HEK293 (cell line): ENCODE measurements around the gene S100PBP.

ENCODE experiments used
- CTCF ChIA-PET: fragments of 350-600 bp; formaldehyde crosslinking; extraction: SDS; loops from one replicate; lab custom pipeline; 2021; ENCODE audit warnings: antibody characterized with exemption; lab: Yijun Ruan, JAX
- POLR2A ChIA-PET: fragments of 300-600 bp; formaldehyde crosslinking; extraction: SDS; loops from one replicate; lab custom pipeline; 2020; ENCODE audit warnings: antibody characterized with exemption, inconsistent platforms; lab: Yijun Ruan, JAX
- H3K27ac ChIP-seq: fragments of 200-500 bp; sonication (Bioruptor generic); 2 replicates; pipeline ENCODE4 v1.5.1; 2014; ENCODE audit warnings: low read depth, low read length, control low read depth, inconsistent platforms; ENCODE audit errors: extremely low read depth
- H3K36me3 ChIP-seq, 2 experiments: fragments of 200-500 bp in 1 of 2; sonication (Bioruptor generic) in 1 of 2; 1 replicate in 1 of 2; 2 replicates in 1 of 2; pipeline ENCODE4 v1.5.1; 2014 to 2017; ENCODE audit warnings: inconsistent platforms in 2 of 2, low read length in 2 of 2; ENCODE audit not compliant: control insufficient read depth in 2 of 2, insufficient read depth in 1 of 2
- H3K4me1 ChIP-seq: fragments of 200-500 bp; sonication (Bioruptor generic); 2 replicates; pipeline ENCODE4 v1.5.1; 2014; ENCODE audit warnings: mild to moderate bottlenecking, low read length, inconsistent platforms; ENCODE audit not compliant: control insufficient read depth, insufficient read depth
- H3K4me3 ChIP-seq: 2 replicates; pipeline ENCODE4 v1.5.1; 2011; ENCODE audit warnings: low read depth, mild to moderate bottlenecking, control low read depth, low read length, moderate library complexity
- H3K9me3 ChIP-seq: fragments of 200-500 bp; sonication (Bioruptor generic); 2 replicates; pipeline ENCODE4 v1.5.1; 2014; ENCODE audit warnings: low read depth, low read length, inconsistent platforms; ENCODE audit not compliant: control insufficient read depth, insufficient read depth
- IKZF3 ChIP-seq: fragments of 450-650 bp; IDR thresholded peaks from 2 replicates; pipeline ENCODE4 v1.5.0; 2018; ENCODE audit warnings: missing biosample characterization, mild to moderate bottlenecking, missing genetic modification characterization, moderate library complexity
- KLF1 ChIP-seq: fragments of 450-650 bp; formaldehyde crosslinking; IDR thresholded peaks from 2 replicates; pipeline ENCODE4 v1.5.1; 2016; ENCODE audit warnings: missing biosample characterization, missing genetic modification characterization
- REPIN1 ChIP-seq: fragments of 450-650 bp; formaldehyde crosslinking; IDR thresholded peaks from 2 replicates; pipeline ENCODE4 v1.5.1; 2017; ENCODE audit warnings: missing biosample characterization, missing genetic modification characterization, low read depth
- ZBTB21 ChIP-seq: fragments of 450-650 bp; formaldehyde crosslinking; IDR thresholded peaks from 2 replicates; pipeline ENCODE4 v1.5.1; 2017; ENCODE audit warnings: missing biosample characterization, missing genetic modification characterization
- ZFP3 ChIP-seq: fragments of 450-650 bp; formaldehyde crosslinking; IDR thresholded peaks from 2 replicates; pipeline ENCODE4 v1.5.1; 2016; ENCODE audit warnings: low read depth, missing biosample characterization, missing genetic modification characterization
- ZNF174 ChIP-seq: fragments of 450-650 bp; formaldehyde crosslinking; IDR thresholded peaks from 2 replicates; pipeline ENCODE4 v1.5.0; 2017; ENCODE audit warnings: missing biosample characterization, mild to moderate bottlenecking, missing genetic modification characterization
- ZNF202 ChIP-seq: fragments of 450-650 bp; formaldehyde crosslinking; IDR thresholded peaks from 2 replicates; pipeline ENCODE4 v1.5.1; 2016; ENCODE audit warnings: missing biosample characterization, missing genetic modification characterization, borderline replicate concordance
- ZNF24 ChIP-seq: fragments of 450-650 bp; formaldehyde crosslinking; IDR thresholded peaks from 2 replicates; pipeline ENCODE4 v1.5.1; 2016; ENCODE audit warnings: missing biosample characterization, missing genetic modification characterization
- ZNF350 ChIP-seq: fragments of 450-650 bp; formaldehyde crosslinking; IDR thresholded peaks from 2 replicates; pipeline ENCODE4 v1.5.0; 2017; ENCODE audit warnings: missing biosample characterization, mild to moderate bottlenecking, missing genetic modification characterization
- ZNF37A ChIP-seq: fragments of 450-650 bp; IDR thresholded peaks from 2 replicates; pipeline ENCODE4 v1.5.1; 2018; ENCODE audit warnings: missing biosample characterization, missing genetic modification characterization
- ZNF48 ChIP-seq: fragments of 450-650 bp; formaldehyde crosslinking; IDR thresholded peaks from 2 replicates; pipeline ENCODE4 v1.5.1; 2016; ENCODE audit warnings: missing biosample characterization, missing genetic modification characterization
- ZNF529 ChIP-seq: fragments of 450-650 bp; formaldehyde crosslinking; IDR thresholded peaks from 2 replicates; pipeline ENCODE4 v1.5.1; 2017; ENCODE audit warnings: missing genetic modification characterization, missing biosample characterization; ENCODE audit not compliant: insufficient replicate concordance
- ZNF530 ChIP-seq: fragments of 450-650 bp; formaldehyde crosslinking; IDR thresholded peaks from 2 replicates; pipeline ENCODE4 v1.5.1; 2016; ENCODE audit warnings: low read depth, missing biosample characterization, missing genetic modification characterization
- ZNF561 ChIP-seq: fragments of 450-650 bp; IDR thresholded peaks from 2 replicates; pipeline ENCODE4 v1.5.1; 2018; ENCODE audit warnings: missing biosample characterization, missing genetic modification characterization, borderline replicate concordance
- ZNF621 ChIP-seq: fragments of 450-650 bp; formaldehyde crosslinking; IDR thresholded peaks from 2 replicates; pipeline ENCODE4 v1.5.1; 2017; ENCODE audit warnings: missing biosample characterization, missing genetic modification characterization
- ZNF768 ChIP-seq: fragments of 450-650 bp; formaldehyde crosslinking; IDR thresholded peaks from 2 replicates; pipeline ENCODE4 v1.5.1; 2018; ENCODE audit warnings: missing biosample characterization, mild to moderate bottlenecking, missing genetic modification characterization
- ZNF785 ChIP-seq: fragments of 450-650 bp; formaldehyde crosslinking; IDR thresholded peaks from 2 replicates; pipeline ENCODE4 v1.5.1; 2016; ENCODE audit warnings: missing biosample characterization, missing genetic modification characterization
- ZSCAN16 ChIP-seq: fragments of 450-650 bp; formaldehyde crosslinking; IDR thresholded peaks from 2 replicates; pipeline ENCODE4 v1.5.1; 2016; ENCODE audit warnings: missing biosample characterization, missing genetic modification characterization
- ZSCAN23 ChIP-seq: fragments of 450-650 bp; formaldehyde crosslinking; IDR thresholded peaks from 2 replicates; pipeline ENCODE4 v1.5.1; 2016; ENCODE audit warnings: missing biosample characterization, missing genetic modification characterization
- TF ChIP-seq, protein P1 (sequence below): fragments of 450-650 bp; formaldehyde crosslinking; IDR thresholded peaks from 2 replicates; pipeline ENCODE4 v1.5.1; 2016; ENCODE audit warnings: missing biosample characterization, missing genetic modification characterization
- TF ChIP-seq, protein P2 (sequence below): fragments of 450-650 bp; formaldehyde crosslinking; IDR thresholded peaks from 2 replicates; pipeline ENCODE4 v1.5.1; 2017; ENCODE audit warnings: missing biosample characterization, mild to moderate bottlenecking, missing genetic modification characterization, moderate library complexity
- TF ChIP-seq, protein P3 (sequence below): fragments of 450-650 bp; formaldehyde crosslinking; IDR thresholded peaks from 2 replicates; pipeline ENCODE4 v1.5.1; 2017; ENCODE audit warnings: missing biosample characterization, missing genetic modification characterization
- TF ChIP-seq, protein P4 (sequence below): fragments of 450-650 bp; formaldehyde crosslinking; IDR thresholded peaks from 2 replicates; pipeline ENCODE4 v1.5.1; 2016; ENCODE audit warnings: missing biosample characterization, missing genetic modification characterization
- TF ChIP-seq, protein P5 (sequence below): fragments of 450-650 bp; formaldehyde crosslinking; IDR thresholded peaks from 2 replicates; pipeline ENCODE4 v1.5.1; 2016; ENCODE audit warnings: missing biosample characterization, missing genetic modification characterization

The S100PBP gene

DNA sequence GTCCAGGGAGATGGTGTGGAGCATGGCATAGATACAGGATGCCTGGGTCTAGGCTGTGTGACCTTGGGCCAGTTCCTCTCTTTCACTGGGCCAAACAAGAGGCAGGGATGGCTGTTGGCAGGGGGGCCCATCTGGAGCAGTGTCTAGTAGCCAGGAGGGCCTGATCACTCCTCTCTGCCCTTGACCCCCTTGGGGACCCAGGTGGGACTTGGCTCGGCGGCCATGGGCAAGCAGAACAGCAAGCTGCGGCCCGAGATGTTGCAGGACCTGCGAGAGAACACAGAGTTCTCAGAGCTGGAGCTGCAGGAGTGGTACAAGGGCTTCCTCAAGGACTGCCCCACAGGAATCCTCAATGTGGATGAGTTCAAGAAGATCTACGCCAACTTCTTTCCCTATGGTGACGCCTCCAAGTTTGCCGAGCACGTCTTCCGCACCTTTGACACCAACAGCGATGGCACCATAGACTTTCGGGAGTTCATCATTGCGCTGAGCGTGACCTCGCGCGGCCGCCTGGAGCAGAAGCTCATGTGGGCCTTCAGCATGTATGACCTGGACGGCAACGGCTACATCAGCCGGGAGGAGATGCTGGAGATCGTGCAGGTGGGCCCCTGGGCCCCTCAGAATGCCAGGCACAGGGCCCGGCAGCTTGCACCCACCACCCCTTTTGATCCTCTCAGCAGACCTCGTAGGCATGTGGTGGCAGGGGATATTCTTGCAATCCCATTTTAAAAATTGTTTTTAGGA, 71.4 kb downstream of the S100PBP start:
- TF ChIP-seq KLF1, result no peak
- TF ChIP-seq ZNF785 (tag by site-specific recombination), result no peak
- no peak for TF ChIP-seq ZNF174 (tag by site-specific recombination)
- TF ChIP-seq ZNF350 (tag by site-specific recombination), result no peak
- TF ChIP-seq ZBTB21 (tag by site-specific recombination), result no peak
- TF ChIP-seq, protein P1, sequence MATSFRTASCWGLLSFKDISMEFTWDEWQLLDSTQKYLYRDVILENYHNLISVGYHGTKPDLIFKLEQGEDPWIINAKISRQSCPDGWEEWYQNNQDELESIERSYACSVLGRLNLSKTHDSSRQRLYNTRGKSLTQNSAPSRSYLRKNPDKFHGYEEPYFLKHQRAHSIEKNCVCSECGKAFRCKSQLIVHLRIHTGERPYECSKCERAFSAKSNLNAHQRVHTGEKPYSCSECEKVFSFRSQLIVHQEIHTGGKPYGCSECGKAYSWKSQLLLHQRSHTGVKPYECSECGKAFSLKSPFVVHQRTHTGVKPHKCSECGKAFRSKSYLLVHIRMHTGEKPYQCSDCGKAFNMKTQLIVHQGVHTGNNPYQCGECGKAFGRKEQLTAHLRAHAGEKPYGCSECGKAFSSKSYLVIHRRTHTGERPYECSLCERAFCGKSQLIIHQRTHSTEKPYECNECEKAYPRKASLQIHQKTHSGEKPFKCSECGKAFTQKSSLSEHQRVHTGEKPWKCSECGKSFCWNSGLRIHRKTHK (tag by site-specific recombination), result no peak
- no peak for TF ChIP-seq ZNF37A (tag by site-specific recombination)
- TF ChIP-seq ZNF24, result no peak
- no peak for TF ChIP-seq ZNF202 (tag by site-specific recombination)
- TF ChIP-seq ZNF530, result no peak
- TF ChIP-seq, protein P2, sequence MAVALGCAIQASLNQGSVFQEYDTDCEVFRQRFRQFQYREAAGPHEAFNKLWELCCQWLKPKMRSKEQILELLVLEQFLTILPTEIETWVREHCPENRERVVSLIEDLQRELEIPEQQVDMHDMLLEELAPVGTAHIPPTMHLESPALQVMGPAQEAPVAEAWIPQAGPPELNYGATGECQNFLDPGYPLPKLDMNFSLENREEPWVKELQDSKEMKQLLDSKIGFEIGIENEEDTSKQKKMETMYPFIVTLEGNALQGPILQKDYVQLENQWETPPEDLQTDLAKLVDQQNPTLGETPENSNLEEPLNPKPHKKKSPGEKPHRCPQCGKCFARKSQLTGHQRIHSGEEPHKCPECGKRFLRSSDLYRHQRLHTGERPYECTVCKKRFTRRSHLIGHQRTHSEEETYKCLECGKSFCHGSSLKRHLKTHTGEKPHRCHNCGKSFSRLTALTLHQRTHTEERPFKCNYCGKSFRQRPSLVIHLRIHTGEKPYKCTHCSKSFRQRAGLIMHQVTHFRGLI (tag by site-specific recombination), result no peak
- TF ChIP-seq ZSCAN16 (tag by site-specific recombination), result no peak
- no peak for TF ChIP-seq IKZF3 (tag by site-specific recombination)
- TF ChIP-seq ZNF621 (tag by site-specific recombination), result no peak
- TF ChIP-seq, protein P3, sequence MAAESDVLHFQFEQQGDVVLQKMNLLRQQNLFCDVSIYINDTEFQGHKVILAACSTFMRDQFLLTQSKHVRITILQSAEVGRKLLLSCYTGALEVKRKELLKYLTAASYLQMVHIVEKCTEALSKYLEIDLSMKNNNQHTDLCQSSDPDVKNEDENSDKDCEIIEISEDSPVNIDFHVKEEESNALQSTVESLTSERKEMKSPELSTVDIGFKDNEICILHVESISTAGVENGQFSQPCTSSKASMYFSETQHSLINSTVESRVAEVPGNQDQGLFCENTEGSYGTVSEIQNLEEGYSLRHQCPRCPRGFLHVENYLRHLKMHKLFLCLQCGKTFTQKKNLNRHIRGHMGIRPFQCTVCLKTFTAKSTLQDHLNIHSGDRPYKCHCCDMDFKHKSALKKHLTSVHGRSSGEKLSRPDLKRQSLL (tag by site-specific recombination), result no peak
- no peak for TF ChIP-seq ZNF529
- no peak for TF ChIP-seq ZSCAN23 (tag by site-specific recombination)
- TF ChIP-seq REPIN1 (tag by site-specific recombination), result no peak
- H3K4me3 ChIP-seq, result no peak overlapping the region
- no peaks in the 10 kb centered on the region for H3K4me1 ChIP-seq
- no peaks in the 10 kb centered on the region for H3K36me3 ChIP-seq
- no peak overlapping the region for H3K27ac ChIP-seq
- CTCF ChIA-PET, result interaction anchor here (1.2 to 4.9 kb wide), 3 partner anchors 10 to 14 kb away, joined by 4 to 50 read pairs (median 6); no protein-coding TSS in a partner anchor
- H3K9me3 ChIP-seq, result no peaks in the 10 kb centered on the region
- POLR2A ChIA-PET, result no interaction called here

DNA sequence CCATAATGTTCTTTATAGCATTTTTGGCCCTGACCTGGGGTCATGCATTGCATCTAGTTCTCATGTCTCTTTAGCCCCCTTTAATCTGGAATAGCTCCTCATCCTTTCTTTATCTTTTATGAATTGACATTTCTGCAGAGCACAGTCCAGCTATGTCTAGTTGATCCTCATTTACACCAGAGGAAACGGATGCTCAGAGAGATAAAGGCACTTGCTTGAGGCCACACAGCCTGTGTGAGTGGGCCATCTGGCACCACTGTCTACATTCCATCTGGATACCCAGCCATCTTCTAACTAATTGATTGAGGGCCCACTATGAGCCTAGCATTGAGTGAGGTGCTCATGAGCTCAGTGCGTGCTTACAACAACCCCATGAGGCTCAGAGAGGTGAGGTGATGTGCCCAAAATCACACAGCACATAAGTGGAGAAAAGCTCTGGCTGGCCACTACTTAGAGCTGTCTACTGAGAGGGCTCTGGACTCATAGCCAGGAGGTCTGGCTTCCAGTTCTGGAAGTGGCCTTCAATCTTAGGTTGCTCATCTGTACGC, 72.4 kb downstream of the S100PBP start:
- Histone ChIP-seq H3K4me3 (no peak overlapping the region), H3K9me3 (no peaks in the 10 kb centered on the region), H3K27ac (no peak overlapping the region), H3K4me1 (no peaks in the 10 kb centered on the region), H3K36me3 (no peaks in the 10 kb centered on the region)
- ChIA-PET POLR2A (interaction anchor here (0.6 kb wide), 1 partner anchor 143 kb away, joined by 6 read pairs; no protein-coding TSS in a partner anchor), CTCF (interaction anchor here (0.7 to 4.9 kb wide), 4 partner anchors 9 to 206 kb away, joined by 3 to 50 read pairs (median 4); no protein-coding TSS in a partner anchor)
- no peak for TF ChIP-seq ZNF561 (tag by site-specific recombination)
- TF ChIP-seq ZFP3 (tag by site-specific recombination), result no peak
- no peak for TF ChIP-seq ZNF48 (tag by site-specific recombination)
- TF ChIP-seq ZNF621 (tag by site-specific recombination), result no peak
- TF ChIP-seq, protein P4, sequence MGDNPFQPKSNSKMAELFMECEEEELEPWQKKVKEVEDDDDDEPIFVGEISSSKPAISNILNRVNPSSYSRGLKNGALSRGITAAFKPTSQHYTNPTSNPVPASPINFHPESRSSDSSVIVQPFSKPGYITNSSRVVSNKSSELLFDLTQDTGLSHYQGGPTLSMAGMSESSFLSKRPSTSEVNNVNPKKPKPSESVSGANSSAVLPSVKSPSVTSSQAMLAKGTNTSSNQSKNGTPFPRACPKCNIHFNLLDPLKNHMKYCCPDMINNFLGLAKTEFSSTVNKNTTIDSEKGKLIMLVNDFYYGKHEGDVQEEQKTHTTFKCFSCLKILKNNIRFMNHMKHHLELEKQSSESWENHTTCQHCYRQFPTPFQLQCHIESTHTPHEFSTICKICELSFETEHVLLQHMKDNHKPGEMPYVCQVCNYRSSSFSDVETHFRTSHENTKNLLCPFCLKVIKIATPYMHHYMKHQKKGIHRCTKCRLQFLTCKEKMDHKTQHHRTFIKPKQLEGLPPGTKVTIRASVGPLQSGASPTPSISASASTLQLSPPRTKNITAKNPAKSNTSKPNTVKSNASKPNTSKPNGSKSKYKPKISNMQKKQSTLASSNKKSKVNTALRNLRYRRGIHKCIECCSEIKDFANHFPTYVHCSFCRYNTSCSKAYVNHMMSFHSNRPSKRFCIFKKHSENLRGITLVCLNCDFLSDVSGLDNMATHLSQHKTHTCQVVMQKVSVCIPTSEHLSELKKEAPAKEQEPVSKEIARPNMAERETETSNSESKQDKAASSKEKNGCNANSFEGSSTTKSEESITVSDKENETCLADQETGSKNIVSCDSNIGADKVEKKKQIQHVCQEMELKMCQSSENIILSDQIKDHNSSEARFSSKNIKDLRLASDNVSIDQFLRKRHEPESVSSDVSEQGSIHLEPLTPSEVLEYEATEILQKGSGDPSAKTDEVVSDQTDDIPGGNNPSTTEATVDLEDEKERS (tag by site-specific recombination), result no peak
- TF ChIP-seq ZNF768 (tag by site-specific recombination), result 0 out of 2 replicates have a peak, but pooled peaks have one; percentile 13
- TF ChIP-seq, protein P5, sequence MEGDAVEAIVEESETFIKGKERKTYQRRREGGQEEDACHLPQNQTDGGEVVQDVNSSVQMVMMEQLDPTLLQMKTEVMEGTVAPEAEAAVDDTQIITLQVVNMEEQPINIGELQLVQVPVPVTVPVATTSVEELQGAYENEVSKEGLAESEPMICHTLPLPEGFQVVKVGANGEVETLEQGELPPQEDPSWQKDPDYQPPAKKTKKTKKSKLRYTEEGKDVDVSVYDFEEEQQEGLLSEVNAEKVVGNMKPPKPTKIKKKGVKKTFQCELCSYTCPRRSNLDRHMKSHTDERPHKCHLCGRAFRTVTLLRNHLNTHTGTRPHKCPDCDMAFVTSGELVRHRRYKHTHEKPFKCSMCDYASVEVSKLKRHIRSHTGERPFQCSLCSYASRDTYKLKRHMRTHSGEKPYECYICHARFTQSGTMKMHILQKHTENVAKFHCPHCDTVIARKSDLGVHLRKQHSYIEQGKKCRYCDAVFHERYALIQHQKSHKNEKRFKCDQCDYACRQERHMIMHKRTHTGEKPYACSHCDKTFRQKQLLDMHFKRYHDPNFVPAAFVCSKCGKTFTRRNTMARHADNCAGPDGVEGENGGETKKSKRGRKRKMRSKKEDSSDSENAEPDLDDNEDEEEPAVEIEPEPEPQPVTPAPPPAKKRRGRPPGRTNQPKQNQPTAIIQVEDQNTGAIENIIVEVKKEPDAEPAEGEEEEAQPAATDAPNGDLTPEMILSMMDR (tag by site-specific recombination), result no peak
- TF ChIP-seq, all 188 proteins: peak for 1
